22Rv1 (cell line): ENCODE measurements around the gene EPS8L3.

ENCODE experiments used
- CTCF ChIP-seq: fragments of 450-650 bp; IDR thresholded peaks from 2 replicates; pipeline ENCODE4 v1.5.1; 2017; ENCODE audit warnings: mild to moderate bottlenecking
- ZFX ChIP-seq: fragments of 450-650 bp; IDR thresholded peaks from 2 replicates; pipeline ENCODE4 v1.6.1; 2017; ENCODE audit warnings: antibody characterized with exemption, borderline replicate concordance

GRCh38 chr1:109784551-109785252 is 21.0 kb upstream of the EPS8L3 start:
- no peak for TF ChIP-seq CTCF
- TF ChIP-seq ZFX: no peak
